ENCODE data around the gene ITGB7.

GRCh38 chr12:53201639-53202038 lies 5.4 kb downstream of the ITGB7 start:
- TF ChIP-seq, protein P1, sequence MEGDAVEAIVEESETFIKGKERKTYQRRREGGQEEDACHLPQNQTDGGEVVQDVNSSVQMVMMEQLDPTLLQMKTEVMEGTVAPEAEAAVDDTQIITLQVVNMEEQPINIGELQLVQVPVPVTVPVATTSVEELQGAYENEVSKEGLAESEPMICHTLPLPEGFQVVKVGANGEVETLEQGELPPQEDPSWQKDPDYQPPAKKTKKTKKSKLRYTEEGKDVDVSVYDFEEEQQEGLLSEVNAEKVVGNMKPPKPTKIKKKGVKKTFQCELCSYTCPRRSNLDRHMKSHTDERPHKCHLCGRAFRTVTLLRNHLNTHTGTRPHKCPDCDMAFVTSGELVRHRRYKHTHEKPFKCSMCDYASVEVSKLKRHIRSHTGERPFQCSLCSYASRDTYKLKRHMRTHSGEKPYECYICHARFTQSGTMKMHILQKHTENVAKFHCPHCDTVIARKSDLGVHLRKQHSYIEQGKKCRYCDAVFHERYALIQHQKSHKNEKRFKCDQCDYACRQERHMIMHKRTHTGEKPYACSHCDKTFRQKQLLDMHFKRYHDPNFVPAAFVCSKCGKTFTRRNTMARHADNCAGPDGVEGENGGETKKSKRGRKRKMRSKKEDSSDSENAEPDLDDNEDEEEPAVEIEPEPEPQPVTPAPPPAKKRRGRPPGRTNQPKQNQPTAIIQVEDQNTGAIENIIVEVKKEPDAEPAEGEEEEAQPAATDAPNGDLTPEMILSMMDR (conservative IDR thresholded peaks at IDR 0.05), result no peak
- no peak for TF ChIP-seq ZFX (IDR thresholded peaks at IDR 0.05)
